ENCODE data around the gene CAMKK1. TPM values are rescaled to one million over a fixed set of nuclear protein-coding genes. Genes with fewer than 3 reads are reported as not detected.

CAMKK1 gene
- total and polyA plus RNA-seq, 2 donors (not counting 3 experiments of a cell fraction or from before 2014, with no cell fraction given), result 4.5 to 6.1 TPM

- Histone ChIP-seq H3K4me1 (ENCODE audit: control insufficient read depth, extremely low read depth, insufficient read depth, low read length) (peaks cover 10% of the 10 kb centered on the region), H3K79me2 (ENCODE audit: control insufficient read depth, insufficient read depth, low read length) (no peaks in the 10 kb centered on the region), H3K9me1 (replicated peaks; ENCODE audit: control insufficient read depth, extremely low read depth, insufficient read depth, low read length) (no peaks in the 10 kb centered on the region), H3K9ac (replicated peaks; ENCODE audit: extremely low read depth, insufficient read depth, low read length) (no peak overlapping the region), H2AFZ (ENCODE audit: low read depth, low read length) (no peak overlapping the region), H3K4me2 (ENCODE audit: insufficient read depth, low read length) (no peak overlapping the region), H3K9me3 (replicated peaks; ENCODE audit: control insufficient read depth, insufficient read depth, low read length) (no peaks in the 10 kb centered on the region), H3K4me3 (replicated peaks in 1 of 3; ENCODE audit: insufficient read depth in 1 of 3, low read depth in 1 of 3, low read length in 3 of 3) (no peak overlapping the region), H3K27ac (ENCODE audit: insufficient read depth, low read depth, low read length) (peak overlapping the region; percentile 6), H4K20me1 (replicated peaks; ENCODE audit: control insufficient read depth, extremely low read depth, insufficient read depth, low read length) (no peaks in the 10 kb centered on the region), H3K27me3 (ENCODE audit: control insufficient read depth in 2 of 2, insufficient read depth in 2 of 2, low read length in 2 of 2) (no peaks in the 10 kb centered on the region), H3K36me3 (ENCODE audit: control insufficient read depth in 2 of 2, extremely low read depth in 1 of 2, insufficient read depth in 2 of 2, low read length in 2 of 2) (peaks cover 22 to 27% of the 10 kb centered on the region in 2 experiments)
- FAIRE-seq (peak; percentile 93), DNase-seq (ENCODE audit: low read depth, low spot score) (peak; percentile 88)
- dilution Hi-C loops (cut with MboI; ENCODE audit: extremely low pct_ligation_motif_present, low sequenced_read_pairs), result no loop called here
- POLR2A ChIA-PET, result no interaction called here
- TF ChIP-seq JUN (IDR thresholded peaks at IDR 0.05; ENCODE audit: borderline replicate concordance, insufficient read depth, insufficient read length, low read depth) (peak; percentile 31), MAX (IDR thresholded peaks at IDR 0.05; ENCODE audit: insufficient read depth, insufficient read length) (no peak), FOS (IDR thresholded peaks at IDR 0.05; ENCODE audit: borderline replicate concordance, insufficient read depth, low read length) (peak; percentile 27), EZH2 (IDR thresholded peaks at IDR 0.05; ENCODE audit: borderline replicate concordance, low read depth, low read length, severe bottlenecking) (no peak)
- no TSS peak for BruUV-seq (replicated peaks)
- intact Hi-C loops (cut with micrococcal nuclease), result no loop called here
- CTCF ChIA-PET, result interaction anchor here (1.0 to 1.3 kb wide), 2 partner anchors 25 to 81 kb away, joined by 3 to 19 read pairs; no protein-coding TSS in a partner anchor
Measured at GRCh38 chr17:3818786-3819185, 74.1 kb downstream of the CAMKK1 start.

- no peak overlapping the region for H3K4me2 ChIP-seq (ENCODE audit: insufficient read depth, low read length)
- DNase-seq (ENCODE audit: low read depth, low spot score) (no peak), FAIRE-seq (no peak)
- no peaks in the 10 kb centered on the region for H3K9me1 ChIP-seq (replicated peaks; ENCODE audit: control insufficient read depth, extremely low read depth, insufficient read depth, low read length)
- TF ChIP-seq FOS (IDR thresholded peaks at IDR 0.05; ENCODE audit: borderline replicate concordance, insufficient read depth, low read length) (no peak), POLR2A (IDR thresholded peaks at IDR 0.05; ENCODE audit: low read depth, low read length) (no peak), POLR2AphosphoS5 (IDR thresholded peaks at IDR 0.05; ENCODE audit: insufficient read depth, low read depth, low read length) (no peak), JUN (IDR thresholded peaks at IDR 0.05; ENCODE audit: borderline replicate concordance, insufficient read depth, insufficient read length, low read depth) (no peak), EZH2 (IDR thresholded peaks at IDR 0.05; ENCODE audit: borderline replicate concordance, low read depth, low read length, severe bottlenecking) (no peak), MYC (IDR thresholded peaks at IDR 0.05; ENCODE audit: low read depth, low read length) (no peak), GATA2 (IDR thresholded peaks at IDR 0.05; ENCODE audit: insufficient read depth, insufficient read length, low read depth, low read length) (no peak), MAX (IDR thresholded peaks at IDR 0.05; ENCODE audit: insufficient read depth, insufficient read length) (no peak)
- no peak overlapping the region for H2AFZ ChIP-seq (ENCODE audit: low read depth, low read length)
- H3K9ac ChIP-seq (replicated peaks; ENCODE audit: extremely low read depth, insufficient read depth, low read length), result no peak overlapping the region
- intact Hi-C loops (cut with micrococcal nuclease) (no loop called here), dilution Hi-C loops (cut with MboI; ENCODE audit: extremely low pct_ligation_motif_present, low sequenced_read_pairs) (no loop called here)
- H3K9me3 ChIP-seq (replicated peaks; ENCODE audit: control insufficient read depth, insufficient read depth, low read length), result no peaks in the 10 kb centered on the region
- no TSS peak for BruUV-seq (replicated peaks)
- H3K27me3 ChIP-seq (ENCODE audit: control insufficient read depth in 2 of 2, insufficient read depth in 2 of 2, low read length in 2 of 2), result no peaks in the 10 kb centered on the region
- H3K4me3 ChIP-seq (replicated peaks in 1 of 3; ENCODE audit: insufficient read depth in 1 of 3, low read depth in 1 of 3, low read length in 3 of 3), result no peak overlapping the region
- H3K4me1 ChIP-seq (ENCODE audit: control insufficient read depth, extremely low read depth, insufficient read depth, low read length), result peaks cover 10% of the 10 kb centered on the region
- peak overlapping the region; percentile 31 for H3K27ac ChIP-seq (ENCODE audit: insufficient read depth, low read depth, low read length)
- H3K36me3 ChIP-seq (ENCODE audit: control insufficient read depth in 2 of 2, extremely low read depth in 1 of 2, insufficient read depth in 2 of 2, low read length in 2 of 2), result peaks cover 24 to 26% of the 10 kb centered on the region in 2 experiments
- H4K20me1 ChIP-seq (replicated peaks; ENCODE audit: control insufficient read depth, extremely low read depth, insufficient read depth, low read length), result no peaks in the 10 kb centered on the region
- H3K79me2 ChIP-seq (ENCODE audit: control insufficient read depth, insufficient read depth, low read length), result no peaks in the 10 kb centered on the region
- POLR2A ChIA-PET, result no interaction called here
- CTCF ChIA-PET, result interaction anchor here (1.0 to 1.3 kb wide), 2 partner anchors 26 to 80 kb away, joined by 3 to 19 read pairs; no protein-coding TSS in a partner anchor
Measured at GRCh38 chr17:3817851-3818605, 74.8 kb downstream of the CAMKK1 start.

Measured in endothelial cell of umbilical vein (primary cell).